PC-9 (cell line): ENCODE measurements around the gene ACSM3.
"Not testable (repeated sequence)": the region's sequence is repeated elsewhere in the genome, so short reads cannot be mapped to it uniquely, and the experiment has no call there.

Experiments
- CTCF ChIP-seq: fragments of 200-600 bp; sonication (generic); conservative IDR thresholded peaks from 2 replicates; pipeline ENCODE4 v1.6.1; 2017; ENCODE audit warnings: mixed run types, antibody characterized with exemption, mild to moderate bottlenecking, moderate library complexity
- EZH2 ChIP-seq: fragments of 200-600 bp; sonication (generic); IDR thresholded peaks from 2 replicates; pipeline ENCODE4 v1.8.0; 2017; ENCODE audit warnings: antibody characterized with exemption, low read depth

- not testable (repeated sequence) for TF ChIP-seq CTCF, EZH2
Measured at GRCh38 chr16:20717718-20718117, 46.1 kb upstream of the ACSM3 start.
